H1 (cell line): ENCODE measurements around the gene HIVEP3. TPM values are rescaled to one million over a fixed set of nuclear protein-coding genes. Genes with fewer than 3 reads are reported as not detected.

Source experiments
- ATF3 ChIP-seq: IDR thresholded peaks from 2 replicates; pipeline ENCODE4 v1.6.1; 2011; ENCODE audit warnings: low read depth, mild to moderate bottlenecking, low read length; ENCODE audit not compliant: insufficient read depth
- MAFK ChIP-seq: IDR thresholded peaks from 2 replicates; pipeline ENCODE4 v1.6.1; 2012; ENCODE audit warnings: low read depth, mild to moderate bottlenecking, improper control_type of control experiment, low read length
- NRF1 ChIP-seq: IDR thresholded peaks from 2 replicates; pipeline ENCODE4 v1.6.1; 2011; ENCODE audit warnings: mild to moderate bottlenecking, low read depth, low read length, improper control_type of control experiment
- TCF12 ChIP-seq: IDR thresholded peaks from 2 replicates; pipeline ENCODE4 v1.6.1; 2011; ENCODE audit warnings: low read depth, mild to moderate bottlenecking, low read length
- polyA plus RNA-seq, 7 experiments: library from polyadenylated mRNA; depleted of rRNA in 3 of 7; stranded (reverse) in 5 of 7; unstranded in 2 of 7; fragments of >200 nt in 5 of 7; fragments of 200-250 nt in 2 of 7; gene quantifications; 1 replicate in 5 of 7; 2 replicates in 1 of 7; 4 replicates in 1 of 7; pipeline versions ENCODE4 v1.2.1 to v1.2.3, GENCODE V29; 2011 to 2013; ENCODE audit warnings: missing spikeins in 2 of 7, mixed read lengths in 2 of 7
- total RNA-seq: library from RNA; stranded (reverse); fragmentation: NEBNext Ultra II Directional; extraction: Animal tissue kit (Norgen Biotek cat#: 25700); gene quantifications from 2 replicates; pipeline ENCODE4 v1.2.1, GENCODE V29; 2021

Gene HIVEP3
- total and polyA plus RNA-seq, 2 of the 8 experiments (the other 6 are each of a cell fraction or from before 2014, with no cell fraction given) = 0.24 to 0.69 TPM

GRCh38 chr1:41739061-41739955, 179.4 kb downstream of the HIVEP3 start (continued):
- no peak for TF ChIP-seq NRF1
- TF ChIP-seq MAFK = no peak
- no peak for TF ChIP-seq ATF3
- TF ChIP-seq TCF12 = no peak
